Measurements from ENCODE around the gene PXT1. TPM values are rescaled to one million over a fixed set of nuclear protein-coding genes. Genes with fewer than 3 reads are reported as not detected.

PXT1 gene
- total RNA-seq, 1 donor from 2014 or later = not detected

DNA sequence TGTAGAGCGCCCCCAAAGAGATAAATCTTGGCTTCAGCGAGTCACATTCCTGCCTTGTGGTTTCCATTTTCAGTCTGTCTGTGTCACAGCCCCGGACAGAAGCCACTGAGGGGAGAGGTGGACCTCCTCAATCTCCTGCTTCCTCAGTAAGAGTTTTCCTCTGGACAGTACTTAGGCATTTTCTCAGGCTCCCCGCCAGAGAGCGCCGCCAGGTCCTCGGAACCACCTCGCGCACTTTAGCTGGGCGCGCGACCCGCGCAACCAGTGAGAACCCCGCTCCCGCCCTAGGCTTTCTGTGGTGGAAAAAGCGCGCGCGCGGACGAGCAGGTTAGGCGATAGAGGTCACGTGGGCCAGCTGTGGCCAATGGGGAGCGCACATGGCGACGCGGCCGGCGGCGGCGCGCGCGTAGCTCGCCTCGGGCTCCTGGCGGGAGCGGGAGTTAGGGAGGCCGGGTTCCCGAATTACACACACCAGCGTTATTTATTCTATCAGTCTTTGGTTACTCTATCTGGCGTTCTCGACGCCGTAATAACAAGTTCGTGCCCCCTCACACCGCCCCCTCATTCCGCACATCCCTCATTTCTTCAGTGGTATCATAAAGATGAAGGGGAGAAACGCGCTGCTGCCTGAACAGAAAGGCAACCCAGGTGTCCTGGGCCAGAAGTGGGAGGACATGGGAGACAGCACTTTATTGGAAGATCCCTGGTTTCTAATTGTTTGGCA is 19.4 kb downstream of the PXT1 start:
- Histone ChIP-seq H3K36me3 (no peaks in the 10 kb centered on the region), H3K27me3 (ENCODE audit: low read depth) (no peaks in the 10 kb centered on the region), H3K4me1 (peaks cover 15% of the 10 kb centered on the region), H3K4me3 (peak overlapping the region; percentile 69), H3K27ac (replicated peaks) (peak overlapping the region; percentile 78), H3K9me3 (replicated peaks) (no peaks in the 10 kb centered on the region)
- intact Hi-C loops (cut with micrococcal nuclease) = no loop called here
- DNase-seq = peak; percentile 99
- TF ChIP-seq, protein P1, sequence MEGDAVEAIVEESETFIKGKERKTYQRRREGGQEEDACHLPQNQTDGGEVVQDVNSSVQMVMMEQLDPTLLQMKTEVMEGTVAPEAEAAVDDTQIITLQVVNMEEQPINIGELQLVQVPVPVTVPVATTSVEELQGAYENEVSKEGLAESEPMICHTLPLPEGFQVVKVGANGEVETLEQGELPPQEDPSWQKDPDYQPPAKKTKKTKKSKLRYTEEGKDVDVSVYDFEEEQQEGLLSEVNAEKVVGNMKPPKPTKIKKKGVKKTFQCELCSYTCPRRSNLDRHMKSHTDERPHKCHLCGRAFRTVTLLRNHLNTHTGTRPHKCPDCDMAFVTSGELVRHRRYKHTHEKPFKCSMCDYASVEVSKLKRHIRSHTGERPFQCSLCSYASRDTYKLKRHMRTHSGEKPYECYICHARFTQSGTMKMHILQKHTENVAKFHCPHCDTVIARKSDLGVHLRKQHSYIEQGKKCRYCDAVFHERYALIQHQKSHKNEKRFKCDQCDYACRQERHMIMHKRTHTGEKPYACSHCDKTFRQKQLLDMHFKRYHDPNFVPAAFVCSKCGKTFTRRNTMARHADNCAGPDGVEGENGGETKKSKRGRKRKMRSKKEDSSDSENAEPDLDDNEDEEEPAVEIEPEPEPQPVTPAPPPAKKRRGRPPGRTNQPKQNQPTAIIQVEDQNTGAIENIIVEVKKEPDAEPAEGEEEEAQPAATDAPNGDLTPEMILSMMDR (IDR thresholded peaks at IDR 0.05; ENCODE audit: borderline replicate concordance) = peak; percentile 72

DNA sequence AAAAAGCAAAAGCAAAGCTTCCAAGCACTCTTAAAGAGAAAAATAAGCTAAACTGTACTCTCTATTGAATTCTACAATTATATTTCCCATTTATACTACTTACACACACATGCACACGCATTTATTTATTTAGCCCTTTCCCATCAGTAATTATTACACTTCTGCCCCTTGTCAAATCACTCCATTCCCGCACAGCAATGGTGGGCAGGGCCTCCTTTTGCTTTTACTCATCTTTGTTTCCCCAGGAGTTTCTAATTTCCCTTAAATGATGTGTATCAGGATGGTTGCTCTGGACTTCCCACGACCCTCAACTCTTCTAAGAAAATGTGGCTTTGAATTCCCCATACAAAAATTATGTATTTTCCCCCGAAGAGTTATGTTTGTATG is 19.9 kb downstream of the PXT1 start:
- H3K4me3 ChIP-seq = peak overlapping the region; percentile 69
- no peaks in the 10 kb centered on the region for H3K27me3 ChIP-seq (ENCODE audit: low read depth)
- H3K27ac ChIP-seq (replicated peaks) = peak overlapping the region; percentile 78
- DNase-seq = no peak
- peaks cover 15% of the 10 kb centered on the region for H3K4me1 ChIP-seq
- intact Hi-C loops (cut with micrococcal nuclease) = no loop called here
- H3K9me3 ChIP-seq (replicated peaks) = no peaks in the 10 kb centered on the region
- TF ChIP-seq, protein P1 (IDR thresholded peaks at IDR 0.05; ENCODE audit: borderline replicate concordance) = no peak
- no peaks in the 10 kb centered on the region for H3K36me3 ChIP-seq

DNA sequence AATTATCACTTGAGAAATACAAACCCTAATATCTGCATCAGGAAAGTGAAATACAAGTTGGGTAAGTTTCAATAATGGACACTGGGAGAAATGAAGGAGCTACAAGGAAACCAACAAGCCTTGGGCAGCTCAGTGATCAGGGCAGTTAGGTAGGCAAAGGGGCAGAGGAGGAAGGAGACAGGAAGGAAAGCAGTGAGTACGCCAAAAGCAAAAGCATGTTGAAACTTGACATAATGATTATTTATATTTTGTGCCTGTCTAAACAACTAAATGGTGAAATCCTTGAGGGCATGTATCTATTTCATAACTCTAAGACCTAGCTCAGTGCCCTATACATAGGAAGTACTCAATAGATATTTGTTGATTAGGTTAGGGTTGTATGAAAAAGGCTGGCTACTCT is 23.3 kb downstream of the PXT1 start:
- no peak for DNase-seq
- H3K4me3 ChIP-seq = no peak overlapping the region
- intact Hi-C loops (cut with micrococcal nuclease) = no loop called here
- peaks cover 15% of the 10 kb centered on the region for H3K4me1 ChIP-seq
- no peaks in the 10 kb centered on the region for H3K36me3 ChIP-seq
- H3K27me3 ChIP-seq (ENCODE audit: low read depth) = no peaks in the 10 kb centered on the region
- H3K27ac ChIP-seq (replicated peaks) = no peak overlapping the region
- H3K9me3 ChIP-seq (replicated peaks) = no peaks in the 10 kb centered on the region
- TF ChIP-seq, protein P1 (IDR thresholded peaks at IDR 0.05; ENCODE audit: borderline replicate concordance) = no peak

DNA sequence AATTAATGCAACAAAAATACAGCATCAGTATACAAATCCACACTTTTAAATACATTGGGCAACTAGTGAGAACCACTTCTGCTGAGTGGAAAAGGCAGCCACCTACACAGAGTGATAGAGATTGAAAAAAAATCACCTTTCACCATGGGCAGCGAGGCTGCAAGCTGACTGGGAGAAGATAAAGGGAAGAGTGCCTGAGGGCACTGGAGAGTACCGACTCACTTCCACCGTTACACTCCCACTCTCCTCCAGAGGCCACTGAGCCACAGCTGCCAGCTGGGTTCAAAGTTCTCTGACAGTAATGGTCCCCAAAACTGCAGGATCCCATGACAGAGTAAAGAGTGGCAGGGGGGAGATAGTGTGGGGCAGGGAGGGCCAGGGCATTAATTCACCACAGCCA is 24.1 kb downstream of the PXT1 start:
- intact Hi-C loops (cut with micrococcal nuclease) = no loop called here
- H3K4me1 ChIP-seq = peaks cover 10% of the 10 kb centered on the region
- H3K27me3 ChIP-seq (ENCODE audit: low read depth) = no peaks in the 10 kb centered on the region
- H3K4me3 ChIP-seq = no peak overlapping the region
- H3K36me3 ChIP-seq = no peaks in the 10 kb centered on the region
- H3K9me3 ChIP-seq (replicated peaks) = peaks cover 5% of the 10 kb centered on the region
- no peak for DNase-seq
- TF ChIP-seq, protein P1 (IDR thresholded peaks at IDR 0.05; ENCODE audit: borderline replicate concordance) = no peak
- H3K27ac ChIP-seq (replicated peaks) = no peak overlapping the region

DNA sequence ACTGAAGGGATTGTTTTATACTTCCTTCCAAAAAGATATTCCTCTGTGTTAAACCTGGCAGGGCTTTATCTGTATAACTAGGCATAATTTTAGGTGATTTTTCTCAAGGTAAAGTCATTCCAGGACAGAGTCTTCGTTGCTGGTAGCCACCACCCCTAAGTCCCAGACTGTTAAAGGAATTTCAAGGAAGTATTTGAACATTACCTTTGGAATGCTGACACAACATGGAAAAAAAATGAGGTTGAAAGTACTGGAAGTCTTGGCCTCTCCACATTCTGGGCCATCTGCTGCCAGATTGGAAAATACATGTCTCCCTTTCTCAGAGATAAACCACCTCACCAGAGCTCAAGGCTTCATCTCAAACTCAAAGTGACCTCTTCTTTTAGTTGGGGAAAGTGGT is 28.2 kb downstream of the PXT1 start:
- Histone ChIP-seq H3K9me3 (replicated peaks) (peaks cover 11% of the 10 kb centered on the region), H3K36me3 (no peaks in the 10 kb centered on the region), H3K27ac (replicated peaks) (no peak overlapping the region), H3K4me1 (no peaks in the 10 kb centered on the region), H3K4me3 (no peak overlapping the region), H3K27me3 (ENCODE audit: low read depth) (no peaks in the 10 kb centered on the region)
- TF ChIP-seq, protein P1 (IDR thresholded peaks at IDR 0.05; ENCODE audit: borderline replicate concordance) = no peak
- intact Hi-C loops (cut with micrococcal nuclease) = no loop called here
- no peak for DNase-seq
